K562 (cell line): Measurements from ENCODE around the gene TRDMT1. TPM values are rescaled to one million over a fixed set of nuclear protein-coding genes. Genes with fewer than 3 reads are reported as not detected.

Experiments used
- ATAC-seq: fragments of 200-7000 bp; cut with Tn5 transposase; 3 replicates; pipeline ENCODE4 v1.9.1; 2020; ENCODE audit warnings: moderate library complexity
- BruUV-seq: library from RNA; stranded (reverse); fragments of 400-500 nt; replicated peaks from 2 replicates; lab custom pipeline; 2021; lab: Mats Ljungman, UMichigan
- CTCF ChIA-PET: fragments of 300-600 bp; formaldehyde crosslinking; extraction: SDS; loops from one replicate; lab custom pipeline; 2021; ENCODE audit warnings: low intra/inter-chr PET ratio; lab: Yijun Ruan, JAX
- POLR2A ChIA-PET: fragments of 300-600, 350-650 bp; sonication (Branson Sonifier 250); formaldehyde crosslinking; extraction: SDS; loops from one replicate; lab custom pipeline; 2021; ENCODE audit warnings: antibody characterized with exemption, inconsistent platforms; lab: Yijun Ruan, JAX
- DNase-seq, 4 experiments: peaks; one replicate each; pipeline versions ENCODE4 v3.0.0 to v3.0.0-alpha.2; 2011 to 2018; ENCODE audit warnings: low spot score in 3 of 4, mixed read lengths in 3 of 4; ENCODE audit errors: extremely low read depth in 1 of 4
- FAIRE-seq: peaks from 2 replicates; lab custom pipeline; 2011; peaks lifted over from hg19 to GRCh38; lab: Jason Lieb, UNC
- H2AFZ ChIP-seq: 2 replicates; pipeline ENCODE4 v1.6.0; 2011; ENCODE audit warnings: low read depth, low read length, control low read depth, inconsistent platforms
- H3K27ac ChIP-seq: fragments of 200-600 bp; 3 replicates; pipeline ENCODE4 v1.8.0; 2011; ENCODE audit warnings: low read depth, mild to moderate bottlenecking, control low read depth, inconsistent platforms, low read length, moderate library complexity, mixed read lengths; ENCODE audit errors: extremely low read depth
- H3K27me3 ChIP-seq, 2 experiments: fragments of 300-600 bp in 1 of 2; 2 replicates in 1 of 2; 3 replicates in 1 of 2; pipeline versions ENCODE4 v1.6.0 to v1.8.0; 2011; ENCODE audit warnings: inconsistent platforms in 2 of 2, low read length in 2 of 2, mild to moderate bottlenecking in 1 of 2, mixed read lengths in 1 of 2, moderate library complexity in 1 of 2; ENCODE audit not compliant: control insufficient read depth in 2 of 2, insufficient read depth in 2 of 2
- H3K36me3 ChIP-seq: fragments of 300-600 bp; 3 replicates; pipeline ENCODE4 v1.8.0; 2011; ENCODE audit warnings: mild to moderate bottlenecking, low read length, inconsistent platforms; ENCODE audit not compliant: control insufficient read depth, insufficient read depth
- H3K4me1 ChIP-seq, 2 experiments: fragments of 200-600 bp in 1 of 2; replicated peaks in 1 of 2; 2 replicates in 1 of 2; 3 replicates in 1 of 2; pipeline versions ENCODE4 v1.5.1 to v1.8.0; 2011; ENCODE audit warnings: inconsistent platforms in 2 of 2, low read length in 2 of 2, mild to moderate bottlenecking in 1 of 2, mixed read lengths in 1 of 2, moderate library complexity in 1 of 2; ENCODE audit not compliant: control insufficient read depth in 2 of 2, insufficient read depth in 2 of 2
- H3K4me2 ChIP-seq: 2 replicates; pipeline ENCODE4 v1.6.1; 2011; ENCODE audit warnings: low read length, control low read depth, inconsistent platforms, mixed read lengths; ENCODE audit not compliant: insufficient read depth
- H3K4me3 ChIP-seq: fragments of 200-600 bp; sonication (generic), shearing (Covaris generic); 2 replicates; pipeline ENCODE4 v1.5.1; 2016; ENCODE audit warnings: control low read depth, inconsistent platforms
- H3K79me2 ChIP-seq: fragments of 200-600 bp; 3 replicates; pipeline ENCODE4 v1.8.0; 2011; ENCODE audit warnings: low read length, inconsistent platforms; ENCODE audit not compliant: control insufficient read depth, insufficient read depth
- H3K9ac ChIP-seq, 2 experiments: 2 replicates each; pipeline versions ENCODE4 v1.6.0 to v1.6.1; 2011; ENCODE audit warnings: low read depth in 2 of 2, low read length in 2 of 2, control low read depth in 1 of 2, inconsistent platforms in 1 of 2, mild to moderate bottlenecking in 1 of 2, mixed read lengths in 1 of 2; ENCODE audit not compliant: insufficient read depth in 1 of 2
- H3K9me1 ChIP-seq: one replicate; pipeline ENCODE4 v1.6.0; 2011; ENCODE audit warnings: inconsistent platforms, mild to moderate bottlenecking, low read length, moderate library complexity; ENCODE audit not compliant: control insufficient read depth, insufficient read depth
- H3K9me3 ChIP-seq: replicated peaks from 2 replicates; pipeline ENCODE4 v1.5.1; 2011; ENCODE audit warnings: low read depth, low read length, inconsistent platforms; ENCODE audit not compliant: control insufficient read depth, insufficient read depth
- H4K20me1 ChIP-seq: replicated peaks from 2 replicates; pipeline ENCODE4 v1.6.1; 2011; ENCODE audit warnings: low read length, inconsistent platforms, mixed read lengths; ENCODE audit not compliant: control insufficient read depth, insufficient read depth
- DDX20 ChIP-seq: fragments of 450-650 bp; IDR thresholded peaks from 2 replicates; pipeline ENCODE4 v1.6.1; 2016; ENCODE audit warnings: missing genetic modification characterization, low read depth, mild to moderate bottlenecking, missing compliant biosample characterization, moderate library complexity
- FOXP1 ChIP-seq: sonication (generic); formaldehyde crosslinking; IDR thresholded peaks from 2 replicates; pipeline ENCODE4 v1.8.0; 2022; ENCODE audit warnings: mild to moderate bottlenecking, missing genetic modification reagents
- L3MBTL2 ChIP-seq: fragments of 450-650 bp; IDR thresholded peaks from 2 replicates; pipeline ENCODE4 v1.6.1; 2016; ENCODE audit warnings: mild to moderate bottlenecking, moderate library complexity
- MEF2D ChIP-seq: conservative IDR thresholded peaks from 2 replicates; pipeline ENCODE4 v1.6.1; 2016; ENCODE audit warnings: low read depth, missing genetic modification characterization, missing compliant biosample characterization
- NFYB ChIP-seq: IDR thresholded peaks from 2 replicates; pipeline ENCODE4 v1.6.1; 2011; ENCODE audit warnings: mild to moderate bottlenecking, moderate library complexity; ENCODE audit not compliant: insufficient read length; ENCODE audit errors: extremely low read depth
- PTBP1 ChIP-seq: fragments of 200-400 bp; formaldehyde crosslinking; IDR thresholded peaks from 2 replicates; pipeline ENCODE4 v1.6.1; 2017; ENCODE audit warnings: low read depth, low read length
- ZNF57 ChIP-seq: fragments of 450-650 bp; formaldehyde crosslinking; IDR thresholded peaks from 2 replicates; pipeline ENCODE4 v1.4.0; 2020; ENCODE audit warnings: mild to moderate bottlenecking, moderate library complexity
- WGBS: fragments of 100-300 bp; shearing (Covaris generic); methylation state at CpG from one replicate; pipeline ENCODE4 v1.1.6; 2016; ENCODE audit warnings: low coverage, mixed read lengths; ENCODE audit not compliant: insufficient coverage; ENCODE audit errors: missing lambda C conversion rate; 5-methylcytosine and 5-hydroxymethylcytosine counted together
- in situ Hi-C: fragments of 300-500 bp; cut with MboI; formaldehyde crosslinking; loops from 4 replicates; pipeline ENCODE4 v1.15.0; 2018; ENCODE audit warnings: inconsistent platforms, mixed read lengths
- intact Hi-C: fragments of 100-400 bp; cut with micrococcal nuclease; formaldehyde crosslinking; loops from 2 replicates; pipeline ENCODE4 v1.14.2; 2022
- polyA plus RNA-seq, 8 experiments: library from polyadenylated mRNA; depleted of rRNA in 4 of 8; stranded (reverse) in 5 of 8; unstranded in 3 of 8; fragments of >200 nt; fragmentation: Nextera tagmentation in 2 of 8; fragmentation: Illumina TruSeq in 1 of 8; extraction: Ambion mirVana in 2 of 8; extraction: Trizol in 1 of 8; gene quantifications; 2 replicates each; pipeline versions ENCODE4 v1.2.1 to v1.2.3, GENCODE V29; 2011 to 2014; ENCODE audit warnings: inconsistent platforms in 1 of 8, missing spikeins in 1 of 8
- total RNA-seq, 7 experiments: library from RNA; depleted of rRNA in 6 of 7; stranded (reverse); fragments of >200 nt in 6 of 7; fragmentation: Illumina TruSeq in 2 of 7; extraction: Trizol in 2 of 7; gene quantifications; 2 replicates each; pipeline versions ENCODE4 v1.2.1 to v1.2.3, GENCODE V29; 2011 to 2021; ENCODE audit warnings: low replicate concordance in 1 of 7

The TRDMT1 gene
- total and polyA plus RNA-seq, 9 of the 15 experiments (the other 6 are each of a cell fraction or from before 2014, with no cell fraction given) = 5.4 to 12.6 (median 9.3) TPM

GRCh38 chr10:17144757-17145156 is 56.7 kb downstream of the TRDMT1 start:
- TF ChIP-seq L3MBTL2 (no peak), PTBP1 (no peak), DDX20 (tag) (no peak), FOXP1 (CRISPR knock-in tag) (no peak), NFYB (no peak), ZNF57 (CRISPR knock-in tag) (no peak), MEF2D (tag) (no peak)

More at GRCh38 chr10:17144757-17145156, 56.7 kb downstream of the TRDMT1 start:
- Histone ChIP-seq H4K20me1 (no peaks in the 10 kb centered on the region), H3K4me3 (no peak overlapping the region), H3K4me2 (no peak overlapping the region), H3K27ac (no peak overlapping the region), H3K9me1 (no peaks in the 10 kb centered on the region), H3K27me3 (no peaks in the 10 kb centered on the region), H3K9me3 (no peaks in the 10 kb centered on the region), H2AFZ (no peak overlapping the region), H3K4me1 (0 out of 5 replicates have a peak, but pooled peaks cover 0 to 3% of the 10 kb centered on the region in 2 experiments), H3K79me2 (no peaks in the 10 kb centered on the region), H3K36me3 (no peaks in the 10 kb centered on the region), H3K9ac (no peak overlapping the region)
- ChIA-PET POLR2A (interaction anchor here (0.6 to 1.9 kb wide), 2 partner anchors 13 to 622 kb away, joined by 3 to 5 read pairs; no protein-coding TSS in a partner anchor), CTCF (no interaction called here)
- WGBS = 51% methylated on average over 5 of the region's 5 CpGs
- intact Hi-C loops = loop anchor here (10.0 kb wide), 1 partner anchor 190 kb away; no protein-coding TSS in a partner anchor
- FAIRE-seq (no peak), ATAC-seq (no peak), DNase-seq (no peak)
- in situ Hi-C loops = no loop called here
- BruUV-seq = no TSS peak
